Gastrocnemius medialis (tissue), 4 donors: ENCODE results near the gene CHI3L2.

ENCODE experiments used
- POLR2A ChIP-seq, 2 donors: fragments of 450-650 bp; IDR thresholded peaks; one replicate each; pipeline ENCODE4 v1.6.1; 2017; ENCODE audit warnings: antibody characterized with exemption in 2 of 2, mild to moderate bottlenecking in 2 of 2, moderate library complexity in 2 of 2
- TF ChIP-seq, protein P1 (sequence below), 5 experiments: fragments of 450-650 bp in 3 of 5; fragments of 200-600 bp in 2 of 5; sonication (generic) in 2 of 5; IDR thresholded peaks in 4 of 5; conservative IDR thresholded peaks in 1 of 5; 1 replicate in 4 of 5; 2 replicates in 1 of 5; pipeline ENCODE4 v1.5.1; 2016 to 2019; ENCODE audit warnings: antibody characterized with exemption in 5 of 5, mild to moderate bottlenecking in 3 of 5, moderate library complexity in 3 of 5

DNA sequence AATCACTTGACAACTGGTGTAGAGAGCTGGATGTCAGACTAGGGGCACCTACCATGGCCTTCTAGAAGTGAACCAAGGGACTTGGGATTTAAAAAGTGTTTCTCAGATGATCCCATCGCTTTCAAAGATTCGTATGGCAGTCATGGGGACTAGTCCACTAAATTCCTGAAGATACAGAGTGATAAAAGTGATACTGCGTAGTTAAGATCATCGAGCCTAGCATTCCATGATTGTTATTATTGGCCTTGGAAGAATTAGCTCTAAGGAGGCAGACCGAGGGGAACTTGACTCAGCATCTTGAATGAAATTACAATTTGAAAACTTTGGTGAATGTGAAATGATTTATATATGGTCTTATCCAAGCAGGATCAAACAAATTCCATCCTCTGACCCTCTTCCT lies 61.9 kb downstream of the CHI3L2 start:
- no peak for TF ChIP-seq POLR2A (IDR thresholded peaks at IDR 0.05)
- TF ChIP-seq, protein P1, sequence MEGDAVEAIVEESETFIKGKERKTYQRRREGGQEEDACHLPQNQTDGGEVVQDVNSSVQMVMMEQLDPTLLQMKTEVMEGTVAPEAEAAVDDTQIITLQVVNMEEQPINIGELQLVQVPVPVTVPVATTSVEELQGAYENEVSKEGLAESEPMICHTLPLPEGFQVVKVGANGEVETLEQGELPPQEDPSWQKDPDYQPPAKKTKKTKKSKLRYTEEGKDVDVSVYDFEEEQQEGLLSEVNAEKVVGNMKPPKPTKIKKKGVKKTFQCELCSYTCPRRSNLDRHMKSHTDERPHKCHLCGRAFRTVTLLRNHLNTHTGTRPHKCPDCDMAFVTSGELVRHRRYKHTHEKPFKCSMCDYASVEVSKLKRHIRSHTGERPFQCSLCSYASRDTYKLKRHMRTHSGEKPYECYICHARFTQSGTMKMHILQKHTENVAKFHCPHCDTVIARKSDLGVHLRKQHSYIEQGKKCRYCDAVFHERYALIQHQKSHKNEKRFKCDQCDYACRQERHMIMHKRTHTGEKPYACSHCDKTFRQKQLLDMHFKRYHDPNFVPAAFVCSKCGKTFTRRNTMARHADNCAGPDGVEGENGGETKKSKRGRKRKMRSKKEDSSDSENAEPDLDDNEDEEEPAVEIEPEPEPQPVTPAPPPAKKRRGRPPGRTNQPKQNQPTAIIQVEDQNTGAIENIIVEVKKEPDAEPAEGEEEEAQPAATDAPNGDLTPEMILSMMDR (IDR thresholded peaks at IDR 0.05 in 4 of 5, conservative IDR thresholded peaks at IDR 0.05 in 1 of 5), result no peak
